ENCODE results near the gene CCDC137. TPM values are rescaled to one million over a fixed set of nuclear protein-coding genes. Genes with fewer than 3 reads are reported as not detected.

Gene CCDC137
- total RNA-seq, 2 donors from 2014 or later: 18.5 to 27.7 TPM

DNA sequence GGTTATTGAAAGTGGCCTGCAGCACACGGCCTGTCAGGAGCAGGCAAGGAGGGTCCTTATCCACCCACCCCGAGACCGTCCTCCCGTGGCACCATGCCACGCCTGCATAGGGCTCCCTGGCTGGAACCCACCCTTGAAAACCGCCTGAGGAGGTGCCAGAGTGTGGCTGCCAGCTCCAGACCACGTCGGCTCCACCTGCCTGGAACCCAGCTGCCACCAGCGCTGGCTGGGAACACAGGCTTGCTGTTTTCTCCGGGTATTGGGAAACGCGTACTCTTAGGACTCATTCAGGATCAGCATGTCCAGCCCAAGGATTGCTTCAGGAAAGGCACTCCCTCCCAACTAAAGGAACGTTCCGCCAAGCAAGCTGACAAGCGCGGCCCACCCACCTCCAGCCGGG is 10.4 kb downstream of the CCDC137 start:
- H3K4me3 ChIP-seq: no peak overlapping the region
- H3K9me3 ChIP-seq: no peaks in the 10 kb centered on the region
- intact Hi-C loops (cut with DNase I): no loop called here
- peaks cover 0 to 10% of the 10 kb centered on the region in 2 donors for H3K36me3 ChIP-seq
- DNase-seq (ENCODE audit: low spot score): no peak
- TF ChIP-seq POLR2AphosphoS5 (IDR thresholded peaks at IDR 0.05): no peak
- TF ChIP-seq POLR2A (IDR thresholded peaks at IDR 0.05): no peak
- no peak for TF ChIP-seq CTCF (IDR thresholded peaks at IDR 0.05)
- WGBS: 87% methylated on average over 17 of the region's 17 CpGs
- H3K27ac ChIP-seq: no peak overlapping the region
- no peaks in the 10 kb centered on the region for H3K4me1 ChIP-seq (replicated peaks)
- H3K27me3 ChIP-seq (replicated peaks; ENCODE audit: insufficient read depth): no peaks in the 10 kb centered on the region

GRCh38 chr17:81680150-81680549 is 13.6 kb downstream of the CCDC137 start:
- no peak overlapping the region for H3K27ac ChIP-seq
- intact Hi-C loops (cut with DNase I): no loop called here
- peaks cover 9% of the 10 kb centered on the region for H3K4me1 ChIP-seq (replicated peaks)
- H3K9me3 ChIP-seq: no peaks in the 10 kb centered on the region
- H3K36me3 ChIP-seq: no peaks in the 10 kb centered on the region
- 88% methylated on average over 11 of the region's 11 CpGs for WGBS
- H3K4me3 ChIP-seq: no peak overlapping the region
- DNase-seq (ENCODE audit: low spot score): no peak
- TF ChIP-seq CTCF (IDR thresholded peaks at IDR 0.05): no peak
- no peak for TF ChIP-seq POLR2A (IDR thresholded peaks at IDR 0.05)
- no peak for TF ChIP-seq POLR2AphosphoS5 (IDR thresholded peaks at IDR 0.05)
- no peaks in the 10 kb centered on the region for H3K27me3 ChIP-seq (replicated peaks; ENCODE audit: insufficient read depth)

DNA sequence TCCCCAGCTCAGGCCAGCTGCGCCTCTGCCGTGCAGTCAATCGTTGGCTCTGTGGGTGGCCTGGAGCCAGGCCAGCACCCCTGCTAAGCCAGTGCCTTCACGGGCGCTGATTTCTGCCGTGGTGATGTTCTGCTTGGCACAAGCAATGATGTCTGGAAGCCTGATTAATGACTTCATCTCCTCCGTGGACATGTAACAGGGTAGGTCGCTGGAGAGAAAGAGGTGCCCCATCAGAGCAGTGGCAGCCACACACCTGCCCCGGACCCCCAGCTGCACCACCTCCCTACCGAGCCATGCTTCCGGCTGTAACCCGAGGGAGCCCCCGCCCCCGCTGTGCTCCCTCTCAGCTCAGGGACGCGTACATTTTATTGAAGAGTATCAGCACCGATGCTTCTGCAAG is 15.1 kb downstream of the CCDC137 start:
- 62% methylated on average over 17 of the region's 17 CpGs for WGBS
- TF ChIP-seq CTCF (IDR thresholded peaks at IDR 0.05) (no peak), POLR2AphosphoS5 (IDR thresholded peaks at IDR 0.05) (no peak), POLR2A (IDR thresholded peaks at IDR 0.05) (no peak)
- Histone ChIP-seq H3K4me3 (no peak overlapping the region), H3K27ac (no peak overlapping the region), H3K36me3 (peaks cover 0 to 5% of the 10 kb centered on the region in 2 donors), H3K27me3 (replicated peaks; ENCODE audit: insufficient read depth) (no peaks in the 10 kb centered on the region), H3K4me1 (replicated peaks) (peaks cover 11% of the 10 kb centered on the region), H3K9me3 (no peaks in the 10 kb centered on the region)
- intact Hi-C loops (cut with DNase I): no loop called here
- no peak for DNase-seq (ENCODE audit: low spot score)

- H3K36me3 ChIP-seq: peaks cover 0 to 16% of the 10 kb centered on the region in 2 donors
- TF ChIP-seq POLR2A (IDR thresholded peaks at IDR 0.05) (no peak), POLR2AphosphoS5 (IDR thresholded peaks at IDR 0.05) (no peak), CTCF (IDR thresholded peaks at IDR 0.05) (no peak)
- 25% methylated on average over 19 of the region's 19 CpGs for WGBS
- intact Hi-C loops (cut with DNase I): no loop called here
- H3K4me1 ChIP-seq (replicated peaks): peaks cover 11% of the 10 kb centered on the region
- H3K27ac ChIP-seq: no peak overlapping the region
- no peaks in the 10 kb centered on the region for H3K9me3 ChIP-seq
- DNase-seq (ENCODE audit: low spot score): no peak
- H3K27me3 ChIP-seq (replicated peaks; ENCODE audit: insufficient read depth): no peaks in the 10 kb centered on the region
- peak overlapping the region; percentile 96 to 97 for H3K4me3 ChIP-seq
Observed at GRCh38 chr17:81682565-81683207, 16.1 kb downstream of the CCDC137 start.

DNA sequence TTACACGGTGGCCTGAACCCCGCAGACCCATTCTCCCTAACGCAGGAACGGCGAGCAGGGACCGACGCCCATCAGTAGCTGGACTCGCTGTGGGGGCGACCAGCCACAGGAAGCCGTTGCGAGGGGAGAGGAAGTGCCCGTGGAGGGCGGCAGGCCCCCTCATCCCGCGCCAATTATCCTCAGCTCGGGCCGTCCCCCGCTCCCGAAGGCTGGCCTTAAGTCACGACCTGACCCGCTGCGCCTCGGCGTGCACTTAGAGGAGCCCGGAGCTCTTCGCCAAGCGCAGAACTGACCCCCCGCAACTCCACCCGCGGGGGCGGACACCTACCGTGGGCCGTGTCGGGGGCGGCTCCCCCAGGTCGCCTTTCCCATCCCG is 16.7 kb downstream of the CCDC137 start:
- under 1% methylated on average over 37 of the region's 37 CpGs for WGBS
- no peaks in the 10 kb centered on the region for H3K9me3 ChIP-seq
- H3K27me3 ChIP-seq (replicated peaks; ENCODE audit: insufficient read depth): no peaks in the 10 kb centered on the region
- TF ChIP-seq POLR2A (IDR thresholded peaks at IDR 0.05) (no peak), CTCF (IDR thresholded peaks at IDR 0.05) (no peak), POLR2AphosphoS5 (IDR thresholded peaks at IDR 0.05) (no peak)
- H3K27ac ChIP-seq: peak overlapping the region; percentile 28 to 66
- DNase-seq (ENCODE audit: low spot score): no peak
- peaks cover 11% of the 10 kb centered on the region for H3K4me1 ChIP-seq (replicated peaks)
- H3K36me3 ChIP-seq: peaks cover 0 to 21% of the 10 kb centered on the region in 2 donors
- H3K4me3 ChIP-seq: peak overlapping the region; percentile 96 to 97
- intact Hi-C loops (cut with DNase I): no loop called here

Data from prostate gland (tissue), 2 donors.